Suprapubic skin (tissue), 4 donors: Measurements from ENCODE around the gene HTATSF1. TPM values are rescaled to one million over a fixed set of nuclear protein-coding genes. Genes with fewer than 3 reads are reported as not detected.

ENCODE experiments used
- DNase-seq, 2 donors: peaks; one replicate each; pipeline ENCODE4 v3.0.0-alpha.2; 2019; ENCODE audit warnings: low spot score in 2 of 2
- H3K27ac ChIP-seq: fragments of 200-600 bp; sonication (generic); one replicate; pipeline ENCODE4 v1.5.1; 2019
- H3K27me3 ChIP-seq: fragments of 200-600 bp; sonication (generic); one replicate; pipeline ENCODE4 v1.5.1; 2019
- H3K36me3 ChIP-seq: fragments of 200-600 bp; sonication (generic); one replicate; pipeline ENCODE4 v1.5.1; 2019
- H3K4me1 ChIP-seq: fragments of 200-600 bp; sonication (generic); one replicate; pipeline ENCODE4 v1.5.1; 2019
- H3K4me3 ChIP-seq: fragments of 200-600 bp; sonication (generic); one replicate; pipeline ENCODE4 v1.5.1; 2019; ENCODE audit warnings: mild to moderate bottlenecking
- H3K9me3 ChIP-seq: fragments of 200-600 bp; sonication (generic); one replicate; pipeline ENCODE4 v1.5.1; 2019
- CTCF ChIP-seq, 2 donors: fragments of 200-600 bp in 1 of 2; fragments of 450-650 bp in 1 of 2; sonication (generic) in 1 of 2; IDR thresholded peaks; one replicate each; pipeline ENCODE4 v1.5.1; 2016 to 2019; ENCODE audit warnings: antibody characterized with exemption in 2 of 2, mild to moderate bottlenecking in 1 of 2, moderate library complexity in 1 of 2
- EP300 ChIP-seq: sonication (generic); formaldehyde crosslinking; IDR thresholded peaks from one replicate; pipeline ENCODE4 v1.6.1; 2017; ENCODE audit warnings: antibody characterized with exemption
- POLR2A ChIP-seq, 2 donors: fragments of 450-650 bp; IDR thresholded peaks; one replicate each; pipeline ENCODE4 v1.6.1; 2017; ENCODE audit warnings: antibody characterized with exemption in 2 of 2, mild to moderate bottlenecking in 2 of 2, moderate library complexity in 2 of 2
- POLR2AphosphoS5 ChIP-seq, 3 donors: sonication (generic); formaldehyde crosslinking; IDR thresholded peaks; one replicate each; pipeline ENCODE4 v1.6.1; 2017; ENCODE audit warnings: antibody characterized with exemption in 3 of 3
- WGBS: methylation state at CpG from one replicate; pipeline ENCODE4 v1.1.5; 2018; 5-methylcytosine and 5-hydroxymethylcytosine counted together
- total RNA-seq, 4 donors: library from RNA; depleted of rRNA; stranded (reverse); fragments of >200 nt; gene quantifications; one replicate each; pipeline ENCODE4 v1.1.0, GENCODE V29; 2016

Gene HTATSF1
- total RNA-seq, 4 donors from 2014 or later = 32.6 to 49.1 (median 46.7) TPM

- Histone ChIP-seq H3K36me3 (no peaks in the 10 kb centered on the region), H3K27ac (no peak overlapping the region), H3K9me3 (no peaks in the 10 kb centered on the region), H3K4me1 (no peaks in the 10 kb centered on the region), H3K27me3 (no peaks in the 10 kb centered on the region), H3K4me3 (no peak overlapping the region)
- TF ChIP-seq POLR2A (IDR thresholded peaks at IDR 0.05) = no peak
- no peak for TF ChIP-seq CTCF (IDR thresholded peaks at IDR 0.05)
- no peak for TF ChIP-seq EP300
- TF ChIP-seq POLR2AphosphoS5 (IDR thresholded peaks at IDR 0.05) = no peak
- WGBS = 76% methylated on average over 5 of the region's 5 CpGs
- DNase-seq = no peak
Observed at GRCh38 chrX:136540226-136540625, 42.8 kb downstream of the HTATSF1 start.

- Histone ChIP-seq H3K27ac (no peak overlapping the region), H3K4me1 (no peaks in the 10 kb centered on the region), H3K27me3 (no peaks in the 10 kb centered on the region), H3K9me3 (no peaks in the 10 kb centered on the region), H3K4me3 (no peak overlapping the region), H3K36me3 (no peaks in the 10 kb centered on the region)
- DNase-seq = no peak
- TF ChIP-seq POLR2AphosphoS5 (IDR thresholded peaks at IDR 0.05) = no peak
- TF ChIP-seq CTCF (IDR thresholded peaks at IDR 0.05) = no peak
- no peak for TF ChIP-seq POLR2A (IDR thresholded peaks at IDR 0.05)
- TF ChIP-seq EP300 = no peak
- WGBS = 76% methylated on average over 3 of the region's 3 CpGs
Observed at GRCh38 chrX:136541294-136541693, 43.9 kb downstream of the HTATSF1 start.

DNA sequence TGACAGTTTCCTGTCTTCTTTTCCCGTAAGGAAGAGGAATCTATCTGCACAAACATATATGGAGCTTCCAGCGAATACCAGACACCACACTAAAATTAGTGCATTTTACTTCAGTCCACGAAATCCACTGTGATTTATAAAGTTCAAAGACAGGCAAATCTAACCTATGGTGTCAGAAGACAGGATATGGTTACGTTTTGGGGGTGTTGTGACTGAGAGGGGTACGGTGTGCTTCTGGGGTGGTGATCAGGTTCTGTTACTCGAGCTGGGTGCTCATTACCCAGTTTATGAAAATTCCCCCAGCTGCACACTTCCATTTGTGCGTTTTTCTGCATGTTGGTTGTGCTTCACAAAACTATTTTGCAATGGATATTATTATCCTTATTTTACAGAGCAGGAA is 44.9 kb downstream of the HTATSF1 start:
- H3K9me3 ChIP-seq = no peaks in the 10 kb centered on the region
- H3K36me3 ChIP-seq = no peaks in the 10 kb centered on the region
- 65% methylated on average over 7 of the region's 7 CpGs for WGBS
- DNase-seq = no peak
- TF ChIP-seq EP300 (no peak), POLR2A (IDR thresholded peaks at IDR 0.05) (no peak), CTCF (IDR thresholded peaks at IDR 0.05) (no peak)
- H3K4me3 ChIP-seq = no peak overlapping the region
- H3K27ac ChIP-seq = no peak overlapping the region
- H3K27me3 ChIP-seq = no peaks in the 10 kb centered on the region
- no peaks in the 10 kb centered on the region for H3K4me1 ChIP-seq

GRCh38 chrX:136546371-136546781 is 49.0 kb downstream of the HTATSF1 start:
- Histone ChIP-seq H3K27ac (no peak overlapping the region), H3K36me3 (no peaks in the 10 kb centered on the region), H3K9me3 (no peaks in the 10 kb centered on the region), H3K4me3 (no peak overlapping the region), H3K4me1 (no peaks in the 10 kb centered on the region), H3K27me3 (no peaks in the 10 kb centered on the region)
- WGBS = 82% methylated on average over 1 of the region's 3 CpGs
- TF ChIP-seq EP300 = no peak
- no peak for TF ChIP-seq POLR2A (IDR thresholded peaks at IDR 0.05)
- TF ChIP-seq POLR2AphosphoS5 (IDR thresholded peaks at IDR 0.05) = no peak
- TF ChIP-seq CTCF (IDR thresholded peaks at IDR 0.05) = no peak
- DNase-seq = no peak

GRCh38 chrX:136549226-136549625 is 51.8 kb downstream of the HTATSF1 start:
- Histone ChIP-seq H3K4me3 (no peak overlapping the region), H3K36me3 (no peaks in the 10 kb centered on the region), H3K4me1 (no peaks in the 10 kb centered on the region), H3K27me3 (no peaks in the 10 kb centered on the region), H3K9me3 (no peaks in the 10 kb centered on the region), H3K27ac (no peak overlapping the region)
- TF ChIP-seq POLR2AphosphoS5 (IDR thresholded peaks at IDR 0.05) (no peak), POLR2A (IDR thresholded peaks at IDR 0.05) (no peak), EP300 (no peak), CTCF (IDR thresholded peaks at IDR 0.05) (no peak)
- DNase-seq = no peak
- WGBS = 73% methylated on average over 5 of the region's 5 CpGs
